Fibroblast of lung (primary cell): Measurements from ENCODE around the gene NDUFS8. TPM values are rescaled to one million over a fixed set of nuclear protein-coding genes. Genes with fewer than 3 reads are reported as not detected.

Source experiments
- DNase-seq, 2 donors: peaks; one replicate each; pipeline versions ENCODE4 v3.0.0 to v3.0.0-alpha.2; 2010; ENCODE audit warnings: low read depth in 2 of 2
- H2AFZ ChIP-seq: 2 replicates; pipeline ENCODE4 v1.5.1; 2012; ENCODE audit warnings: low read length, control low read depth, inconsistent platforms
- H3K27ac ChIP-seq: 2 replicates; pipeline ENCODE4 v1.5.1; 2011; ENCODE audit warnings: low read length, control low read depth; ENCODE audit not compliant: insufficient read depth
- H3K27me3 ChIP-seq: 2 replicates; pipeline ENCODE4 v1.5.1; 2011; ENCODE audit warnings: mild to moderate bottlenecking, low read length; ENCODE audit not compliant: control insufficient read depth, insufficient read depth
- H3K36me3 ChIP-seq: 2 replicates; pipeline ENCODE4 v1.5.1; 2011; ENCODE audit warnings: low read length; ENCODE audit not compliant: control insufficient read depth, insufficient read depth
- H3K4me1 ChIP-seq: 2 replicates; pipeline ENCODE4 v1.5.1; 2011; ENCODE audit warnings: low read length; ENCODE audit not compliant: control insufficient read depth, insufficient read depth; ENCODE audit errors: extremely low read depth
- H3K4me2 ChIP-seq: 2 replicates; pipeline ENCODE4 v1.5.1; 2011; ENCODE audit warnings: low read length, control low read depth; ENCODE audit not compliant: insufficient read depth; ENCODE audit errors: extremely low read depth
- H3K4me3 ChIP-seq, 4 experiments: fragments of 200-600 bp in 1 of 4; sonication (generic) in 1 of 4; replicated peaks in 1 of 4; 2 replicates each; pipeline ENCODE4 v1.5.1; 2011 to 2016; ENCODE audit warnings: low read length in 4 of 4, low read depth in 3 of 4, mild to moderate bottlenecking in 3 of 4, control low read depth in 2 of 4, inconsistent platforms in 1 of 4, mixed read lengths in 1 of 4; ENCODE audit not compliant: insufficient read depth in 1 of 4; ENCODE audit errors: control extremely low read depth in 1 of 4
- H3K79me2 ChIP-seq: 2 replicates; pipeline ENCODE4 v1.5.1; 2012; ENCODE audit warnings: mild to moderate bottlenecking, low read length, inconsistent platforms; ENCODE audit not compliant: control insufficient read depth, insufficient read depth
- H3K9ac ChIP-seq: 2 replicates; pipeline ENCODE4 v1.5.1; 2011; ENCODE audit warnings: mild to moderate bottlenecking, low read length, control low read depth; ENCODE audit not compliant: insufficient read depth
- H3K9me3 ChIP-seq: 2 replicates; pipeline ENCODE4 v1.5.1; 2012; ENCODE audit warnings: low read depth, low read length; ENCODE audit not compliant: control insufficient read depth, insufficient read depth
- H4K20me1 ChIP-seq: 2 replicates; pipeline ENCODE4 v1.5.1; 2011; ENCODE audit warnings: low read length; ENCODE audit not compliant: control insufficient read depth, insufficient read depth; ENCODE audit errors: extremely low read depth
- EZH2 ChIP-seq: IDR thresholded peaks from 2 replicates; pipeline ENCODE4 v1.5.1; 2012; ENCODE audit warnings: low read length, control low read depth, mild to moderate bottlenecking; ENCODE audit errors: missing control alignments
- polyA plus RNA-seq, 2 donors: library from polyadenylated mRNA; depleted of rRNA in 1 of 2; stranded (reverse) in 1 of 2; unstranded in 1 of 2; fragments of >200 nt; gene quantifications; 2 replicates each; pipeline ENCODE4 v1.2.1, GENCODE V29; 2011 to 2012; ENCODE audit warnings: missing spikeins in 1 of 2
- total RNA-seq: library from RNA; depleted of rRNA; stranded (reverse); fragments of >200 nt; gene quantifications from 2 replicates; pipeline ENCODE4 v1.2.1, GENCODE V29; 2014
- TF ChIP-seq, protein P1 (sequence below), 2 donors: IDR thresholded peaks in 1 of 2; conservative IDR thresholded peaks in 1 of 2; 1 replicate in 1 of 2; 2 replicates in 1 of 2; pipeline ENCODE4 v1.5.1; 2011 to 2012; ENCODE audit warnings: low read length in 2 of 2, control low read depth in 1 of 2, inconsistent platforms in 1 of 2, low read depth in 1 of 2, mild to moderate bottlenecking in 1 of 2

The NDUFS8 gene
- total and polyA plus RNA-seq, 2 donors (not counting 1 experiment from before 2014, with no cell fraction given), result 36.3 to 148 TPM

DNA sequence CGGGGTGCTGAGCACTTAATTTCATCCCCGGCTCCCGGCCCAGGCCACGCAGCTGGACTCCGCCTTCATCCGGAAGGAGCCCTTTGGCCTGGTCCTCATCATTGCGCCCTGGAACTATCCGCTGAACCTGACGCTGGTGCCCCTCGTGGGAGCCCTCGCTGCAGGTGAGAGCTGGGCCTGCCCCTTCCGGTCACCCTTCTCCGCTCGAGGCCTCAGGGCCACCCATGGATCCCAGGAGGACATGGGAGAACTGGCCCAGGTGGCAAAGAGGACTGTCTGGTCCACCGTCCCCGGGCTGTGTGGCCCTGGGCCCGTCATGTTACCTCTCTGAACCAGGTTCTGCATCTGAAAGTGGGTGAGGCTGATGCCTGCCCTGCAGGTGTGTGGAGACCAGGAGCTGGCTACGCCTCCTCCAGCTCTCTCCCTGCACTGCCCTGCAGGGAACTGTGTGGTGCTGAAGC is 11.7 kb upstream of the NDUFS8 start:
- Histone ChIP-seq H3K27ac (no peak overlapping the region), H3K9me3 (no peaks in the 10 kb centered on the region), H2AFZ (no peak overlapping the region), H3K4me1 (peaks cover 19% of the 10 kb centered on the region), H3K36me3 (peaks cover 6% of the 10 kb centered on the region), H3K9ac (no peak overlapping the region), H3K4me2 (no peak overlapping the region), H3K27me3 (no peaks in the 10 kb centered on the region), H3K4me3 (no peak overlapping the region), H3K79me2 (peaks cover 2% of the 10 kb centered on the region), H4K20me1 (no peaks in the 10 kb centered on the region)
- DNase-seq, result no peak
- no peak for TF ChIP-seq EZH2
- TF ChIP-seq, protein P1, sequence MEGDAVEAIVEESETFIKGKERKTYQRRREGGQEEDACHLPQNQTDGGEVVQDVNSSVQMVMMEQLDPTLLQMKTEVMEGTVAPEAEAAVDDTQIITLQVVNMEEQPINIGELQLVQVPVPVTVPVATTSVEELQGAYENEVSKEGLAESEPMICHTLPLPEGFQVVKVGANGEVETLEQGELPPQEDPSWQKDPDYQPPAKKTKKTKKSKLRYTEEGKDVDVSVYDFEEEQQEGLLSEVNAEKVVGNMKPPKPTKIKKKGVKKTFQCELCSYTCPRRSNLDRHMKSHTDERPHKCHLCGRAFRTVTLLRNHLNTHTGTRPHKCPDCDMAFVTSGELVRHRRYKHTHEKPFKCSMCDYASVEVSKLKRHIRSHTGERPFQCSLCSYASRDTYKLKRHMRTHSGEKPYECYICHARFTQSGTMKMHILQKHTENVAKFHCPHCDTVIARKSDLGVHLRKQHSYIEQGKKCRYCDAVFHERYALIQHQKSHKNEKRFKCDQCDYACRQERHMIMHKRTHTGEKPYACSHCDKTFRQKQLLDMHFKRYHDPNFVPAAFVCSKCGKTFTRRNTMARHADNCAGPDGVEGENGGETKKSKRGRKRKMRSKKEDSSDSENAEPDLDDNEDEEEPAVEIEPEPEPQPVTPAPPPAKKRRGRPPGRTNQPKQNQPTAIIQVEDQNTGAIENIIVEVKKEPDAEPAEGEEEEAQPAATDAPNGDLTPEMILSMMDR (conservative IDR thresholded peaks at IDR 0.05 in 1 of 2, IDR thresholded peaks at IDR 0.05 in 1 of 2; ENCODE audit: low read depth in 1 of 2, low read length in 2 of 2), result no peak

DNA sequence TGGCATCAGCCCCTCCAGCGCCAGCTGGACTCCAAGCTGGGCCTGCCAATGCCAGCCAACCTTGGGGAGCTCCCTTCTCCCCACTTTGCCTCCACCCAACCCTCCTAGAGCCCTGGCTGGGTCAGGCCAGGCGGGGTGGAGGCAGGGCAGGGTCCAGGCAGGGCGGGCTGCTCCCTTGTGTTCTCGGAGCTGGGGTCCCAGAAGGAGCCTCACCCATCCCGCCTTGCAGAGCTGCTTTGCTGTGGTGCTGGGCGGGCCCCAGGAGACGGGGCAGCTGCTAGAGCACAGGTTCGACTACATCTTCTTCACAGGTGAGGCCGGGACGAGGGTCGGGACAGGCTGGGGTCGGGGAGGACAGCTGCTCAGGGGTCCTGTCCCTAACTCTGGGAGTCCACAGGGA is 11.0 kb upstream of the NDUFS8 start:
- Histone ChIP-seq H3K4me2 (no peak overlapping the region), H3K9me3 (no peaks in the 10 kb centered on the region), H2AFZ (no peak overlapping the region), H4K20me1 (no peaks in the 10 kb centered on the region), H3K27me3 (no peaks in the 10 kb centered on the region), H3K9ac (no peak overlapping the region), H3K4me3 (no peak overlapping the region), H3K27ac (no peak overlapping the region), H3K4me1 (peaks cover 11% of the 10 kb centered on the region), H3K36me3 (peaks cover 3% of the 10 kb centered on the region), H3K79me2 (no peaks in the 10 kb centered on the region)
- no peak for DNase-seq
- TF ChIP-seq, protein P1 (conservative IDR thresholded peaks at IDR 0.05 in 1 of 2, IDR thresholded peaks at IDR 0.05 in 1 of 2; ENCODE audit: low read depth in 1 of 2, low read length in 2 of 2), result no peak
- no peak for TF ChIP-seq EZH2

DNA sequence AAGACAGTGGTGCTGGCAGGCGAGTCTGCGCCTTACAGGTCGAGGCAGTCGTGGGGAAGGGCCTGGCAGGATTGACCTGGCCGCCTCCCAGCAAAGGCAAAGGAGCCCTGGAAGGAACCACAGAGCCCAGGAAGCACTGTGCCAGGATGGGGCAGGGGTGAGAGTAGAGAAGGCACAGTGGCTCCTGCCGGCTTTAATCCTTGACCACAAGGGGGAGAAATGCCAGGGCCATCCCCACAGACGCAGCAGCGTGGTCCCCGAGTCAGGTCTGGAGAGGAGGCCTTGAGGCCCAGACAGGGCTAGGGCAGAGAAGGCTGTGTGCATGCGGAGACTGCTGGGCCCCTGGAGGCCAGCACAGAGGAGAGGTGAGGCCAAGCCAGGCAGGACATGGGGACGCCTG is 9.9 kb upstream of the NDUFS8 start:
- H3K36me3 ChIP-seq, result peaks cover 8% of the 10 kb centered on the region
- no peaks in the 10 kb centered on the region for H3K79me2 ChIP-seq
- H3K9me3 ChIP-seq, result no peaks in the 10 kb centered on the region
- H3K4me1 ChIP-seq, result peaks cover 7% of the 10 kb centered on the region
- TF ChIP-seq EZH2, result no peak
- TF ChIP-seq, protein P1 (conservative IDR thresholded peaks at IDR 0.05 in 1 of 2, IDR thresholded peaks at IDR 0.05 in 1 of 2; ENCODE audit: low read depth in 1 of 2, low read length in 2 of 2), result peak; percentile 26 to 54
- H3K9ac ChIP-seq, result no peak overlapping the region
- H2AFZ ChIP-seq, result no peak overlapping the region
- peak in 1 of 2 donors; percentile 34 for DNase-seq
- H4K20me1 ChIP-seq, result no peaks in the 10 kb centered on the region
- no peak overlapping the region for H3K4me3 ChIP-seq
- H3K27me3 ChIP-seq, result no peaks in the 10 kb centered on the region
- H3K27ac ChIP-seq, result no peak overlapping the region
- no peak overlapping the region for H3K4me2 ChIP-seq
